GM13977 (cell line): ENCODE data around the gene THAP11.

ENCODE experiments used
- DNase-seq: peaks from one replicate; pipeline ENCODE4 v3.0.0; 2012; ENCODE audit warnings: low spot score
- in situ Hi-C: fragments of 300-500 bp; cut with MboI; formaldehyde crosslinking; loops from one replicate; pipeline ENCODE4 v1.12.0; 2022; ENCODE audit warnings: low sequenced_read_pairs, low pct_unique_long_range_greater_than_20kb, mixed read lengths, inconsistent platforms; ENCODE audit not compliant: unreplicated experiment
- TF ChIP-seq, protein P1 (sequence below): IDR thresholded peaks from 2 replicates; pipeline ENCODE4 v1.5.1; 2012; ENCODE audit warnings: mild to moderate bottlenecking, control low read depth; ENCODE audit not compliant: insufficient read depth; ENCODE audit errors: extremely low read depth, missing control alignments

THAP11 gene

DNA sequence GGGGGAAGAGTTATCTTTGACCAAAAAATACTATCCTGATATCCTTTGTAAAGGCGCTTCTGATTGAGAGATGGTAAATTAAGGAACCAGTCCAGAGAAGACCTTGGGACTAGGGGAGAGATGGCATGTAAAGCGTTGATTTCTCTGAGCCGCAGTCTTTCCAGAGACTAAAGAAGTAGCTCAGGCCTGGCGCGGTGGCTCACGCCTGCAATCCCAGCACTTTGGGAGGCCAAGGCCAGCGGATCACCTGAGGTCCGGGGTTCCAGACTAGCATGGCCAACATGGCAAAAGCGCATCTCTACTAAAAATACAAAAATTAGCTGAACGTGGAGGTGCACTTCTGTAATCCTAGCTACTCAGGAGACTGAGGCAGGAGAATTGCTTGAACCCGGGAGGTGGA, 6.0 kb downstream of the THAP11 start:
- DNase-seq: no peak
- TF ChIP-seq, protein P1, sequence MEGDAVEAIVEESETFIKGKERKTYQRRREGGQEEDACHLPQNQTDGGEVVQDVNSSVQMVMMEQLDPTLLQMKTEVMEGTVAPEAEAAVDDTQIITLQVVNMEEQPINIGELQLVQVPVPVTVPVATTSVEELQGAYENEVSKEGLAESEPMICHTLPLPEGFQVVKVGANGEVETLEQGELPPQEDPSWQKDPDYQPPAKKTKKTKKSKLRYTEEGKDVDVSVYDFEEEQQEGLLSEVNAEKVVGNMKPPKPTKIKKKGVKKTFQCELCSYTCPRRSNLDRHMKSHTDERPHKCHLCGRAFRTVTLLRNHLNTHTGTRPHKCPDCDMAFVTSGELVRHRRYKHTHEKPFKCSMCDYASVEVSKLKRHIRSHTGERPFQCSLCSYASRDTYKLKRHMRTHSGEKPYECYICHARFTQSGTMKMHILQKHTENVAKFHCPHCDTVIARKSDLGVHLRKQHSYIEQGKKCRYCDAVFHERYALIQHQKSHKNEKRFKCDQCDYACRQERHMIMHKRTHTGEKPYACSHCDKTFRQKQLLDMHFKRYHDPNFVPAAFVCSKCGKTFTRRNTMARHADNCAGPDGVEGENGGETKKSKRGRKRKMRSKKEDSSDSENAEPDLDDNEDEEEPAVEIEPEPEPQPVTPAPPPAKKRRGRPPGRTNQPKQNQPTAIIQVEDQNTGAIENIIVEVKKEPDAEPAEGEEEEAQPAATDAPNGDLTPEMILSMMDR: no peak
- in situ Hi-C loops: no loop called here

DNA sequence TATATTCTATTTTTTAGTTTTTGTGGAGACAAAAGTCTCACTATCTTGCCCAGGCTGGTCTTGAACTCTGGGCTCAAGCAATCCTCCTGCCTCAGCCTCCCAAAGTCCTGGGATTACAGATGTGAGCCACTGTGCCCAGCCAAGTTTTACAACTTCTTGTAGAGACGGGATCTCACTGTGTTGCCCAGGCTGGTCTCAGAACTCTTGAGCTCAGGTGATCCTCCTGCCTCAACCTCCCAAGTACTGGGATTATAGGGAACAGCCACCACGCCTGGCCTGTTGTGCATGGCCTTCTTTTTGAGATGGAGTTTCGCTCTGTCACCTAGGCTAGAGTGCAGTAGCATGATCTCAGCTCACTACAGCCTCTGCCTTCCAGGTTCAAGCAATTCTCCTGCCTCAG, 11.6 kb downstream of the THAP11 start:
- no peak for DNase-seq
- in situ Hi-C loops: no loop called here
- TF ChIP-seq, protein P1: no peak

DNA sequence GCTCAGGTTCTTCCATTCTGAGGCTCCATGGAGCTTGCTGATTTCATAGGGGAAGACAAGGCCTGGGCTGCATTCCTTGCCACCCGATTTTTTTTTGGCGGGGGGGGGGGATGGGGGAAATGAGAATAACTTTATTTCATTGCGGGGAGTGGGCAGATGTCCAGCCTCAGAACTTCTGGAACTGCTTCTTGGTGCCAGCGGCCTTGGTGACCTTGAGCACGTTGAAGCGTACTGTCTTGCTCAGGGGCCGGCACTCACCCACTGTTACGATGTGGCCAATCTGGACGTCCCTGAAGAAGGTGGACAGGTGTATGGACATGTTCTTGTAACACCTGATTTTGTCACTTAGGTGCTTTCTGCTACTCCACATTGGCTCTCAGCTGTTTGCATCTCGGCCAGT, 13.7 kb downstream of the THAP11 start:
- in situ Hi-C loops: no loop called here
- TF ChIP-seq, protein P1: no peak
- DNase-seq: no peak

DNA sequence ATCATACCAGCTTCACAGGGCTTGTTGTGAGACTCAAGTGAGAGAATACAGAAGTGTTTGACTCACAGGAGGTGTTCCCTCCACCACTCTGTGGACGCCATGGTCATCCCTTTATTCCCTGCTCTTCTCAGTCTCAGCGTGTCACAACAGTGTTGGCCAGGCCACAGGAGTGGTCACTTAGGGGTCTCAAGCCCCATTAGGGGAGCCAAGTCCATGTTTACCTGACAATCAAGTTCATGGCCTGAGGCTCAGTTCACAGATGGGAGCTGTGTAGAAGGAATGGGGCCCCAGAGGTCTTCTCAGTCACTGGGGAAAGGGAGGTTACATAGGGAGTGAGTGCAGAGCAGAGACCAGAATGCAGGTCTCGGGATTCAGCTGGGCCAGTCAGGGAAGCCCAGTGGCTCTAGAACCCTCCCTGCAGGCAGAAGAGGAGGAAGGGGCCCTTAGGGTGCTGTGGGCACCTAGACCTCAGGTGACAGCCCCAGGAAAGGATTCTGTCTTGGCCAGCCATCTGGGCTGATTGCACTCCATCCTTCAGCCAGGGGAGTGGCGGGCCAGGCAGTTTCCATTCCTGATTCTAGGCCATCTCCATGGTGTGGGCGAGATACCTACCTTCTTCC, 14.9 kb downstream of the THAP11 start:
- DNase-seq: no peak
- in situ Hi-C loops: no loop called here
- TF ChIP-seq, protein P1: no peak

DNA sequence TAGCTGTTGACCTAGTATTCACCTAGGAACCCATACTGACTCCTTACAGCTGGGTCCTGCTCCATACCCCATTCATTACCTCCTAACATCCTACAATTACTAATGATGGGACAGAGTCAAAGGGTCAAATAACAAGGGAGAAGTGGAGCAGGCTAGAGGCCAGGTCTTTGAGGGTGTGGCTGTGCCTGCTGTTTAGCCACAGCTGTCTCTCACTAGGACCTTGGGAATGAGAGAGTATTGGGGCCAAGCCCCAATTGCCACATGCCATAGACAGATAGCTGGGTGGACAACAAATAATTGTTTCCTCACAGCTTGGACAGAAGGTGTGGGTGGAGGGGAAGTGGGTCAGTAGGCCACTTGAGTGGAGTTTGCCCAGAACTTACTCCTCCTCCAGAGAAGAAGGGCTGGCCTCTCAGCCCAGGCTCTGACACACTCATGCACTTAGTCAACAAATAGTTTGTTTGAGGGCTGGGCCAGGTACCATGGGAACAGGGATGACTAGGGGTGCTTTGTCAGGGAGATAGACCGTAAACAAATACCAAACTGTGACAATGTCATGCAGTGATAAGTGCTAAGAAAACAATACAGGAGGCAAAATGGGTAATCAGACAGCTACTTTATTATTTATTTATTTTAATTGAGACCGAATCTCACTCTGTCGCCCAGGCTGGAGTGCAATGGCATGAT, 15.6 kb downstream of the THAP11 start:
- TF ChIP-seq, protein P1: no peak
- no peak for DNase-seq
- in situ Hi-C loops: no loop called here

DNA sequence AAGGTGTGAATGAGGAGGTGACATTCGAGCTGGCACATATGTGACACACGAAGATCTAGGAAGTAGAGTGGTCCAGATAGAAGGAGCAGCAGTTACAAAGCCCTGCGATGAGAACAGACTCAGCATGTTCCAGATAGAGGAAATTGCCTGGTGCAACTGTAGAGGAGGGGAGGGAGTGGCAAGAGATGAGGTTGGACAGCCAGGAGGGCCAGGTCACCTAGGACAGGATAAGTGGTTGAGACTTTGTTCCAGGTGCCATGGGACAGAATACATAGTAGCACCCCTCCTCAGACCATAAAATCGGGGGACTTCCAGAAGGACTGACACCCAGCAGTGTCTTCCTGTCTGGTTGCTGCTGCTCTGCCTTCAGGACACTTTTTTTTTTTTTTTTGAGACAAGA, 16.4 kb downstream of the THAP11 start:
- TF ChIP-seq, protein P1: no peak
- no peak for DNase-seq
- in situ Hi-C loops: no loop called here
